HCT116 (cell line): ENCODE measurements around the gene HLA-DPA1. TPM values are rescaled to one million over a fixed set of nuclear protein-coding genes. Genes with fewer than 3 reads are reported as not detected.

ENCODE experiments used
- ATAC-seq: fragments of 200-7000 bp; cut with Tn5 transposase; 2 replicates; pipeline ENCODE4 v1.9.1; 2020; ENCODE audit warnings: mild to moderate bottlenecking, moderate library complexity
- BruUV-seq: library from RNA; stranded (reverse); fragments of 400-500 nt; replicated peaks from 2 replicates; lab custom pipeline; 2021; lab: Mats Ljungman, UMichigan
- CTCF ChIA-PET: fragments of 300-600 bp; sonication (Branson Sonifier 250); formaldehyde crosslinking; loops from one replicate; lab custom pipeline; 2021; ENCODE audit warnings: antibody characterized with exemption; lab: Charles Lee
- POLR2A ChIA-PET: fragments of 300-600, 350-600 bp; sonication (Branson Sonifier 250); formaldehyde crosslinking; loops from one replicate; lab custom pipeline; 2021; ENCODE audit warnings: antibody characterized with exemption; lab: Charles Lee
- RAD21 ChIA-PET, 2 experiments: fragments of 300-600 bp; sonication (Branson Sonifier 250); formaldehyde crosslinking; loops; one replicate each; lab custom pipeline; 2023; ENCODE audit warnings: low total read pairs in 2 of 2; ENCODE audit not compliant: uncharacterized antibody in 2 of 2, unreplicated experiment in 2 of 2, low non-redundant PET in 1 of 2; lab: Charles Lee
- DNase-seq: peaks from one replicate; pipeline ENCODE4 v3.0.0-alpha.2; 2010; ENCODE audit warnings: low read depth, low spot score
- H2AFZ ChIP-seq: fragments of 200-600 bp; shearing (Covaris generic), sonication (generic); 2 replicates; pipeline ENCODE4 v1.6.1; 2017; ENCODE audit warnings: low read depth, mixed run types, mixed read lengths, antibody characterized with exemption, low read length; ENCODE audit not compliant: poor library complexity, severe bottlenecking
- H3K27ac ChIP-seq: 2 replicates; pipeline ENCODE4 v1.5.1; 2012; ENCODE audit warnings: low read depth, low read length
- H3K27me3 ChIP-seq: fragments of 200-600 bp; sonication (generic); 2 replicates; pipeline ENCODE4 v1.6.1; 2016; ENCODE audit warnings: mixed run types, low read length, mixed read lengths; ENCODE audit not compliant: insufficient read depth
- H3K36me3 ChIP-seq, 2 experiments: fragments of 200-500 bp in 1 of 2; fragments of 200-600 bp in 1 of 2; sonication (Bioruptor generic) in 1 of 2; sonication (generic) in 1 of 2; 2 replicates each; pipeline versions ENCODE4 v1.5.1 to v1.6.1; 2014 to 2016; ENCODE audit warnings: low read length in 2 of 2, inconsistent platforms in 1 of 2, mixed read lengths in 1 of 2, mixed run types in 1 of 2; ENCODE audit not compliant: insufficient read depth in 2 of 2, control insufficient read depth in 1 of 2
- H3K4me1 ChIP-seq, 2 experiments: fragments of 200-600 bp in 1 of 2; sonication (generic) in 1 of 2; 2 replicates each; pipeline versions ENCODE4 v1.5.1 to v1.6.1; 2012 to 2017; ENCODE audit warnings: low read length in 2 of 2, inconsistent platforms in 1 of 2, mild to moderate bottlenecking in 1 of 2, mixed read lengths in 1 of 2, mixed run types in 1 of 2, moderate library complexity in 1 of 2; ENCODE audit not compliant: insufficient read depth in 2 of 2, control insufficient read depth in 1 of 2
- H3K4me2 ChIP-seq: fragments of 200-600 bp; sonication (generic); 2 replicates; pipeline ENCODE4 v1.6.1; 2017; ENCODE audit warnings: mixed run types, low read length, mixed read lengths
- H3K4me3 ChIP-seq, 2 experiments: fragments of 200-600 bp in 1 of 2; sonication (generic) in 1 of 2; replicated peaks in 1 of 2; 2 replicates each; pipeline ENCODE4 v1.5.1; 2011 to 2016; ENCODE audit warnings: low read length in 2 of 2, control low read depth in 1 of 2, low read depth in 1 of 2, mild to moderate bottlenecking in 1 of 2, mixed read lengths in 1 of 2, mixed run types in 1 of 2
- H3K79me2 ChIP-seq: fragments of 200-600 bp; sonication (generic); 2 replicates; pipeline ENCODE4 v1.6.1; 2017; ENCODE audit warnings: mild to moderate bottlenecking, mixed run types, low read length, moderate library complexity, mixed read lengths; ENCODE audit not compliant: insufficient read depth
- H3K9ac ChIP-seq: fragments of 200-600 bp; sonication (generic); 2 replicates; pipeline ENCODE4 v1.6.1; 2016; ENCODE audit warnings: low read length, mixed read lengths
- H3K9me2 ChIP-seq: fragments of 200-600 bp; sonication (generic), shearing (Covaris generic); 2 replicates; pipeline ENCODE4 v1.6.1; 2017; ENCODE audit warnings: mixed run types, mild to moderate bottlenecking, moderate library complexity; ENCODE audit not compliant: insufficient read depth
- H3K9me3 ChIP-seq, 2 experiments: fragments of 200-500 bp in 1 of 2; fragments of 200-600 bp in 1 of 2; sonication (Bioruptor generic) in 1 of 2; sonication (generic) in 1 of 2; 2 replicates each; pipeline ENCODE4 v1.6.1; 2014 to 2017; ENCODE audit warnings: low read length in 2 of 2, mixed read lengths in 2 of 2, inconsistent platforms in 1 of 2, low read depth in 1 of 2, mild to moderate bottlenecking in 1 of 2, mixed run types in 1 of 2, moderate library complexity in 1 of 2; ENCODE audit not compliant: control insufficient read depth in 1 of 2, insufficient read depth in 1 of 2
- H4K20me1 ChIP-seq: fragments of 200-600 bp; sonication (generic), shearing (Covaris generic); 2 replicates; pipeline ENCODE4 v1.6.1; 2017; ENCODE audit warnings: mixed run types, mild to moderate bottlenecking, moderate library complexity; ENCODE audit not compliant: insufficient read depth
- EZH2 ChIP-seq: fragments of 200-600 bp; sonication (generic); IDR thresholded peaks from 2 replicates; pipeline ENCODE4 v1.6.1; 2017; ENCODE audit warnings: antibody characterized with exemption, mixed run types
- RAD21 ChIP-seq: IDR thresholded peaks from 2 replicates; pipeline ENCODE4 v1.6.1; 2012; ENCODE audit warnings: low read depth, mild to moderate bottlenecking
- intact Hi-C: fragments of 100-400 bp; cut with micrococcal nuclease; formaldehyde crosslinking; loops from 2 replicates; pipeline ENCODE4 v1.10.0; 2022
- total RNA-seq: library from RNA; stranded (reverse); gene quantifications from one replicate; pipeline ENCODE4 v1.2.1, GENCODE V29; 2021; ENCODE audit not compliant: unreplicated experiment
- TF ChIP-seq, protein P1 (sequence below), 3 experiments: fragments of 200-600 bp in 1 of 3; sonication (generic) in 1 of 3; IDR thresholded peaks in 2 of 3; conservative IDR thresholded peaks in 1 of 3; 2 replicates each; pipeline ENCODE4 v1.5.1; 2012 to 2017; ENCODE audit warnings: low read depth in 2 of 3, low read length in 2 of 3, antibody characterized with exemption in 1 of 3, borderline replicate concordance in 1 of 3, control low read depth in 1 of 3, mild to moderate bottlenecking in 1 of 3, mixed read lengths in 1 of 3, mixed run types in 1 of 3, moderate library complexity in 1 of 3; ENCODE audit not compliant: insufficient read depth in 1 of 3

Gene HLA-DPA1
- total RNA-seq, 1 experiment from 2014 or later: 0.89 TPM

DNA sequence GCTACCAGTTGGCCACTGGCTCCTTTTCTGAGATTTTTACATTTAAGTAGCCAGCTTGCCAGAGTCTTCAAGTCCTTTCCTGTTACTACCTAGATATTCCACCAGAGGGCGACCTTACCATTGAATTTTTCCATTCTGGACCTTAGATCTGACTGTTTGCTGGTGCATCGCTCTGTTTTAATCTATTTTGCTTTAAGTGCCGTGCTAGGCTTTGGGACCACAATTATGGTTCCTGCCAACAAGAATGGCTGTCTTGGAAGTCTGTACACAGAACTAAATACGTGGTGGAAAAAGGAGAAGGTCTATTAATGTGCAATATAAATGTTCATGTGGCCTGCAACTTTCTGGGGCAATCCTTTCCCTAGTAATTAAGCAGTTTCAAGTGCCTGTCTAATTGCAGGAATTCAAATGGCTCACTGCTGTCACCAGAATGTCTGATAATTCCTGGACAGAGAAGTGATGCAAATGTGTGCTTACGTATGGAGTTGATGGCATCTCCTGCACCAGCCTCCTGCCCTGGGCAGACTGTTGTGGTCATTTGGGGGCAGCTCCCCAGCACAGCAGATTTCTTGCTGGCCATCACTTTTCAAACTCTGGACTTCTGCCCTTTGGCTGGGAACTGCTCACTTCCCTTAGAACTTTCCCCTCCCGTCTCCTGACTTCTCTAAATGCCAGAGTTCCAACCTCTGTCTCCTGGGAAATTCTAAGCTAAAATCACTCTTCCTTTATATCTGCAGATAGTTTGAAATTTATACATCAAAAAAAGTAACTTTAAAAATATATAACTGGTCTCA is 58.4 kb downstream of the HLA-DPA1 start:
- POLR2A ChIA-PET: no interaction called here

More for the DNA sequence above, 58.4 kb downstream of the HLA-DPA1 start:
- H3K27ac ChIP-seq: no peak overlapping the region
- BruUV-seq: no TSS peak
- CTCF ChIA-PET: interaction anchor here (0.6 to 4.3 kb wide), 15 partner anchors 14 to 262 kb away, joined by 3 to 23 read pairs (median 4); partner anchors contain the start of genes B3GALT4, HLA-DPA1 and HLA-DPB1
- TF ChIP-seq RAD21: peak; percentile 82
- TF ChIP-seq, protein P1, sequence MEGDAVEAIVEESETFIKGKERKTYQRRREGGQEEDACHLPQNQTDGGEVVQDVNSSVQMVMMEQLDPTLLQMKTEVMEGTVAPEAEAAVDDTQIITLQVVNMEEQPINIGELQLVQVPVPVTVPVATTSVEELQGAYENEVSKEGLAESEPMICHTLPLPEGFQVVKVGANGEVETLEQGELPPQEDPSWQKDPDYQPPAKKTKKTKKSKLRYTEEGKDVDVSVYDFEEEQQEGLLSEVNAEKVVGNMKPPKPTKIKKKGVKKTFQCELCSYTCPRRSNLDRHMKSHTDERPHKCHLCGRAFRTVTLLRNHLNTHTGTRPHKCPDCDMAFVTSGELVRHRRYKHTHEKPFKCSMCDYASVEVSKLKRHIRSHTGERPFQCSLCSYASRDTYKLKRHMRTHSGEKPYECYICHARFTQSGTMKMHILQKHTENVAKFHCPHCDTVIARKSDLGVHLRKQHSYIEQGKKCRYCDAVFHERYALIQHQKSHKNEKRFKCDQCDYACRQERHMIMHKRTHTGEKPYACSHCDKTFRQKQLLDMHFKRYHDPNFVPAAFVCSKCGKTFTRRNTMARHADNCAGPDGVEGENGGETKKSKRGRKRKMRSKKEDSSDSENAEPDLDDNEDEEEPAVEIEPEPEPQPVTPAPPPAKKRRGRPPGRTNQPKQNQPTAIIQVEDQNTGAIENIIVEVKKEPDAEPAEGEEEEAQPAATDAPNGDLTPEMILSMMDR (IDR thresholded peaks at IDR 0.05 in 2 of 3, conservative IDR thresholded peaks at IDR 0.05 in 1 of 3; ENCODE audit: borderline replicate concordance in 1 of 3, insufficient read depth in 1 of 3, low read depth in 2 of 3, low read length in 2 of 3): peak; percentile 55 to 91 (median 71)
- no peak for TF ChIP-seq EZH2
- TF ChIP-seq, all 23 proteins: peak for 2
- intact Hi-C loops: loop anchor here (1.0 to 2.0 kb wide), 4 partner anchors 67 to 233 kb away; no protein-coding TSS in a partner anchor
- H3K4me1 ChIP-seq: peaks cover 0 to 3% of the 10 kb centered on the region in 2 experiments; a peak in 1 of 4 replicates
- no peaks in the 10 kb centered on the region for H3K36me3 ChIP-seq
- no peaks in the 10 kb centered on the region for H3K9me3 ChIP-seq
- RAD21 ChIA-PET: interaction anchor here in 1 of 2 experiments (0.7 kb wide), 1 partner anchor 169 kb away, joined by 3 read pairs; no protein-coding TSS in a partner anchor
- no peaks in the 10 kb centered on the region for H3K9me2 ChIP-seq
- H3K4me2 ChIP-seq: peak overlapping the region; percentile 37
- H2AFZ ChIP-seq: peak overlapping the region; percentile 87
- H3K4me3 ChIP-seq: no peak overlapping the region
- DNase-seq (peak; percentile 78), ATAC-seq (peak; percentile 90)
- no peak overlapping the region for H3K9ac ChIP-seq
- peaks cover 8% of the 10 kb centered on the region; the same call in 1 of the 2 replicates for H3K27me3 ChIP-seq
- no peaks in the 10 kb centered on the region for H4K20me1 ChIP-seq
- no peaks in the 10 kb centered on the region for H3K79me2 ChIP-seq

Other genes starting within 250 kb of the HLA-DPA1 start
- 59.9 TPM for gene TAP2, start 234.9 kb downstream of the HLA-DPA1 start, total RNA-seq
- 0.96 TPM for gene PSMB8, start 229.6 kb downstream of the HLA-DPA1 start, total RNA-seq
- gene TAP1, start 219.9 kb downstream of the HLA-DPA1 start, total RNA-seq: 32.2 TPM
- 8.1 TPM for gene PSMB9, start 219.5 kb downstream of the HLA-DPA1 start, total RNA-seq
- 3.3 TPM for gene HLA-DMB, start 132.6 kb downstream of the HLA-DPA1 start, total RNA-seq
- 12.1 TPM for gene HLA-DMA, start 120.6 kb downstream of the HLA-DPA1 start, total RNA-seq
- gene BRD2, start 105.1 kb downstream of the HLA-DPA1 start, total RNA-seq: 260 TPM
- gene HLA-DOA, start 64.1 kb downstream of the HLA-DPA1 start, total RNA-seq: 0.39 TPM
- gene HLA-DPB1, start 2.3 kb upstream of the HLA-DPA1 start, total RNA-seq: 1.5 TPM
- gene COL11A2, start 118.8 kb upstream of the HLA-DPA1 start, total RNA-seq: 7.6 TPM
- gene RXRB, start 127.0 kb upstream of the HLA-DPA1 start, total RNA-seq: 49.9 TPM
- 130 TPM for gene SLC39A7, start 127.2 kb upstream of the HLA-DPA1 start, total RNA-seq
- gene HSD17B8, start 131.0 kb upstream of the HLA-DPA1 start, total RNA-seq: 22.0 TPM
- 45.9 TPM for gene RING1, start 134.9 kb upstream of the HLA-DPA1 start, total RNA-seq
- gene VPS52, start 198.2 kb upstream of the HLA-DPA1 start, total RNA-seq: 58.2 TPM
- 4,062 TPM for gene RPS18, start 198.4 kb upstream of the HLA-DPA1 start, total RNA-seq
- gene B3GALT4, start 203.5 kb upstream of the HLA-DPA1 start, total RNA-seq: 1.9 TPM
- gene WDR46, start 215.6 kb upstream of the HLA-DPA1 start, total RNA-seq: 90.6 TPM
- 90.5 TPM for gene PFDN6, start 216.0 kb upstream of the HLA-DPA1 start, total RNA-seq
- 53.4 TPM for gene RGL2, start 225.3 kb upstream of the HLA-DPA1 start, total RNA-seq
- 80.1 TPM for gene TAPBP, start 240.4 kb upstream of the HLA-DPA1 start, total RNA-seq
- gene ZBTB22, start 244.1 kb upstream of the HLA-DPA1 start, total RNA-seq: 11.7 TPM
- gene DAXX, start 249.3 kb upstream of the HLA-DPA1 start, total RNA-seq: 64.9 TPM